Endothelial cell of umbilical vein (primary cell): ENCODE results near the gene KLK13. TPM values are rescaled to one million over a fixed set of nuclear protein-coding genes. Genes with fewer than 3 reads are reported as not detected.

Source experiments
- BruUV-seq: library from RNA; stranded (reverse); fragments of 400-500 nt; replicated peaks from 2 replicates; lab custom pipeline; 2021; lab: Mats Ljungman, UMichigan
- CTCF ChIA-PET: fragments of 300-600, 350-600 bp; sonication (Branson Sonifier 250); formaldehyde crosslinking; loops from one replicate; lab custom pipeline; 2021; ENCODE audit warnings: antibody characterized with exemption, inconsistent platforms; lab: Charles Lee
- POLR2A ChIA-PET: fragments of 300-600, 350-600 bp; sonication (Branson Sonifier 250); formaldehyde crosslinking; loops from one replicate; lab custom pipeline; 2021; ENCODE audit warnings: antibody characterized with exemption, inconsistent platforms; lab: Charles Lee
- DNase-seq: peaks from one replicate; pipeline ENCODE4 v3.0.0-alpha.2; 2011; ENCODE audit warnings: low read depth, low spot score
- FAIRE-seq: peaks from 2 replicates; lab custom pipeline; 2011; peaks lifted over from hg19 to GRCh38; lab: Jason Lieb, UNC
- H2AFZ ChIP-seq: 2 replicates; pipeline ENCODE4 v1.6.0; 2012; ENCODE audit warnings: low read depth, low read length, control low read depth, inconsistent platforms
- H3K27ac ChIP-seq: 2 replicates; pipeline ENCODE4 v1.5.1; 2011; ENCODE audit warnings: low read depth, mild to moderate bottlenecking, control low read depth, low read length, moderate library complexity; ENCODE audit not compliant: insufficient read depth
- H3K27me3 ChIP-seq, 2 experiments: 2 replicates each; pipeline versions ENCODE4 v1.6.0 to v1.6.1; 2011; ENCODE audit warnings: low read length in 2 of 2, mixed read lengths in 1 of 2; ENCODE audit not compliant: control insufficient read depth in 2 of 2, insufficient read depth in 2 of 2
- H3K36me3 ChIP-seq, 2 experiments: 2 replicates in 1 of 2; 3 replicates in 1 of 2; pipeline ENCODE4 v1.5.1; 2011; ENCODE audit warnings: low read length in 2 of 2, mild to moderate bottlenecking in 1 of 2, moderate library complexity in 1 of 2; ENCODE audit not compliant: control insufficient read depth in 2 of 2, insufficient read depth in 2 of 2; ENCODE audit errors: extremely low read depth in 1 of 2
- H3K4me1 ChIP-seq: 3 replicates; pipeline ENCODE4 v1.5.1; 2011; ENCODE audit warnings: mild to moderate bottlenecking, low read length; ENCODE audit not compliant: control insufficient read depth, insufficient read depth; ENCODE audit errors: extremely low read depth
- H3K4me2 ChIP-seq: 2 replicates; pipeline ENCODE4 v1.6.1; 2011; ENCODE audit warnings: low read length, control low read depth, mixed read lengths; ENCODE audit not compliant: insufficient read depth
- H3K4me3 ChIP-seq, 3 experiments: fragments of 200-600 bp in 1 of 3; sonication (generic), shearing (Covaris generic) in 1 of 3; replicated peaks in 1 of 3; 2 replicates each; pipeline ENCODE4 v1.5.1; 2011 to 2016; ENCODE audit warnings: control low read depth in 3 of 3, low read length in 3 of 3, mild to moderate bottlenecking in 2 of 3, inconsistent platforms in 1 of 3, low read depth in 1 of 3, moderate library complexity in 1 of 3; ENCODE audit not compliant: insufficient read depth in 1 of 3
- H3K79me2 ChIP-seq: 2 replicates; pipeline ENCODE4 v1.6.0; 2012; ENCODE audit warnings: low read length, inconsistent platforms; ENCODE audit not compliant: control insufficient read depth, insufficient read depth
- H3K9ac ChIP-seq: replicated peaks from 2 replicates; pipeline ENCODE3; 2011; ENCODE audit warnings: low read length, control low read depth; ENCODE audit not compliant: insufficient read depth; ENCODE audit errors: extremely low read depth
- H3K9me1 ChIP-seq: replicated peaks from 3 replicates; pipeline ENCODE4 v1.6.0; 2011; ENCODE audit warnings: mild to moderate bottlenecking, low read length; ENCODE audit not compliant: control insufficient read depth, insufficient read depth; ENCODE audit errors: extremely low read depth
- H3K9me3 ChIP-seq: replicated peaks from 2 replicates; pipeline ENCODE4 v1.5.1; 2012; ENCODE audit warnings: low read length, inconsistent platforms; ENCODE audit not compliant: control insufficient read depth, insufficient read depth
- H4K20me1 ChIP-seq: replicated peaks from 2 replicates; pipeline ENCODE3; 2011; ENCODE audit warnings: mild to moderate bottlenecking, low read length; ENCODE audit not compliant: control insufficient read depth, insufficient read depth; ENCODE audit errors: extremely low read depth
- CTCF ChIP-seq, 2 donors: IDR thresholded peaks; 1 replicate in 1 of 2; 2 replicates in 1 of 2; pipeline ENCODE4 v1.5.1; 2011; ENCODE audit warnings: low read length in 2 of 2, mild to moderate bottlenecking in 2 of 2, moderate library complexity in 2 of 2, control low read depth in 1 of 2, inconsistent platforms in 1 of 2, low read depth in 1 of 2; ENCODE audit not compliant: insufficient read depth in 1 of 2; ENCODE audit errors: extremely low read depth in 1 of 2
- GATA2 ChIP-seq: IDR thresholded peaks from 2 replicates; pipeline ENCODE4 v1.7.0; 2011; ENCODE audit warnings: low read depth, mild to moderate bottlenecking, moderate library complexity, mixed read lengths, low read length; ENCODE audit not compliant: insufficient read length, insufficient read depth
- JUN ChIP-seq: IDR thresholded peaks from 2 replicates; pipeline ENCODE4 v1.6.1; 2011; ENCODE audit warnings: borderline replicate concordance, low read depth; ENCODE audit not compliant: insufficient read length, insufficient read depth
- MAX ChIP-seq: IDR thresholded peaks from 2 replicates; pipeline ENCODE4 v1.6.1; 2011; ENCODE audit not compliant: insufficient read depth, insufficient read length
- MYC ChIP-seq: IDR thresholded peaks from one replicate; pipeline ENCODE4 v1.6.1; 2011; ENCODE audit warnings: mild to moderate bottlenecking, low read depth, low read length
- POLR2A ChIP-seq: IDR thresholded peaks from 2 replicates; pipeline ENCODE4 v1.6.1; 2012; ENCODE audit warnings: low read depth, mild to moderate bottlenecking, control low read depth, low read length
- dilution Hi-C: fragments of 300-500 bp; cut with MboI; formaldehyde crosslinking; loops from one replicate; pipeline ENCODE4 v1.15.0; 2019; ENCODE audit warnings: low sequenced_read_pairs; ENCODE audit not compliant: extremely low pct_ligation_motif_present
- intact Hi-C: fragments of 100-400 bp; cut with micrococcal nuclease; formaldehyde crosslinking; loops from one replicate; pipeline ENCODE4 v1.10.0; 2022
- polyA plus RNA-seq, 4 experiments: library from polyadenylated mRNA; depleted of rRNA in 3 of 4; stranded (reverse) in 3 of 4; unstranded in 1 of 4; fragments of >200 nt; gene quantifications; 2 replicates each; pipeline versions ENCODE4 v1.2.1 to v1.2.3, GENCODE V29; 2011 to 2012; ENCODE audit warnings: missing spikeins in 1 of 4
- total RNA-seq: library from RNA; stranded (reverse); gene quantifications from 2 replicates; pipeline ENCODE4 v1.2.3, GENCODE V29; 2021

The KLK13 gene
- total and polyA plus RNA-seq, 2 donors (not counting 3 experiments of a cell fraction or from before 2014, with no cell fraction given): not detected

GRCh38 chr19:51097166-51097738 lies 32.4 kb upstream of the KLK13 start:
- no peaks in the 10 kb centered on the region for H3K27me3 ChIP-seq
- intact Hi-C loops (loop anchor here (1.0 to 5.0 kb wide), 2 partner anchors 11 to 625 kb away; partner anchors contain the start of gene CTU1), dilution Hi-C loops (no loop called here)
- peak; percentile 47 to 69 for TF ChIP-seq CTCF (IDR thresholded peaks at IDR 0.05; ENCODE audit: extremely low read depth in 1 of 2, insufficient read depth in 1 of 2, low read depth in 1 of 2, low read length in 2 of 2)
- no peak for TF ChIP-seq JUN
- H2AFZ ChIP-seq: no peak overlapping the region
- DNase-seq (peak; percentile 27), FAIRE-seq (peak; percentile 65)
- no peak overlapping the region for H3K4me2 ChIP-seq
- H3K4me3 ChIP-seq: no peak overlapping the region
- H3K36me3 ChIP-seq: peaks cover under 1 to 2% of the 10 kb centered on the region in 2 experiments
- POLR2A ChIA-PET: no interaction called here
- CTCF ChIA-PET: interaction anchor here (0.6 to 4.6 kb wide), 6 partner anchors 8 to 175 kb away, joined by 3 to 73 read pairs (median 6); no protein-coding TSS in a partner anchor
- no peaks in the 10 kb centered on the region for H3K9me3 ChIP-seq
- peaks cover 16% of the 10 kb centered on the region for H3K79me2 ChIP-seq
- no peaks in the 10 kb centered on the region for H4K20me1 ChIP-seq
- H3K4me1 ChIP-seq: peaks cover 16% of the 10 kb centered on the region
- H3K9me1 ChIP-seq: no peaks in the 10 kb centered on the region
- BruUV-seq: no TSS peak
- H3K9ac ChIP-seq: no peak overlapping the region
- H3K27ac ChIP-seq: no peak overlapping the region

- FAIRE-seq: no peak
Observed at GRCh38 chr19:51096473-51097165, 31.7 kb upstream of the KLK13 start.

More at GRCh38 chr19:51096473-51097165, 31.7 kb upstream of the KLK13 start:
- Histone ChIP-seq H3K27ac (no peak overlapping the region), H3K4me3 (no peak overlapping the region), H3K9me1 (no peaks in the 10 kb centered on the region), H4K20me1 (no peaks in the 10 kb centered on the region), H3K9ac (no peak overlapping the region), H3K9me3 (no peaks in the 10 kb centered on the region), H3K27me3 (no peaks in the 10 kb centered on the region), H3K36me3 (peaks cover 0 to 2% of the 10 kb centered on the region in 2 experiments), H3K4me2 (no peak overlapping the region), H2AFZ (no peak overlapping the region), H3K4me1 (peaks cover 16% of the 10 kb centered on the region), H3K79me2 (peaks cover 14% of the 10 kb centered on the region)
- dilution Hi-C loops: no loop called here
- intact Hi-C loops: loop anchor here (1.0 to 5.0 kb wide), 2 partner anchors 12 to 624 kb away; partner anchors contain the start of gene CTU1
- DNase-seq: no peak
- BruUV-seq: no TSS peak
- no peak for TF ChIP-seq JUN
- TF ChIP-seq MAX: no peak
- TF ChIP-seq MYC: no peak
- TF ChIP-seq GATA2: no peak
- peak; percentile 19 for TF ChIP-seq POLR2A
- ChIA-PET POLR2A (interaction anchor here (0.6 kb wide), 1 partner anchor 560 kb away, joined by 3 read pairs; no protein-coding TSS in a partner anchor), CTCF (interaction anchor here (0.6 to 4.6 kb wide), 7 partner anchors 8 to 175 kb away, joined by 3 to 73 read pairs (median 5); partner anchors contain the start of gene CTU1)
